ENCODE results near the gene TRAF3IP1.

The TRAF3IP1 gene

DNA sequence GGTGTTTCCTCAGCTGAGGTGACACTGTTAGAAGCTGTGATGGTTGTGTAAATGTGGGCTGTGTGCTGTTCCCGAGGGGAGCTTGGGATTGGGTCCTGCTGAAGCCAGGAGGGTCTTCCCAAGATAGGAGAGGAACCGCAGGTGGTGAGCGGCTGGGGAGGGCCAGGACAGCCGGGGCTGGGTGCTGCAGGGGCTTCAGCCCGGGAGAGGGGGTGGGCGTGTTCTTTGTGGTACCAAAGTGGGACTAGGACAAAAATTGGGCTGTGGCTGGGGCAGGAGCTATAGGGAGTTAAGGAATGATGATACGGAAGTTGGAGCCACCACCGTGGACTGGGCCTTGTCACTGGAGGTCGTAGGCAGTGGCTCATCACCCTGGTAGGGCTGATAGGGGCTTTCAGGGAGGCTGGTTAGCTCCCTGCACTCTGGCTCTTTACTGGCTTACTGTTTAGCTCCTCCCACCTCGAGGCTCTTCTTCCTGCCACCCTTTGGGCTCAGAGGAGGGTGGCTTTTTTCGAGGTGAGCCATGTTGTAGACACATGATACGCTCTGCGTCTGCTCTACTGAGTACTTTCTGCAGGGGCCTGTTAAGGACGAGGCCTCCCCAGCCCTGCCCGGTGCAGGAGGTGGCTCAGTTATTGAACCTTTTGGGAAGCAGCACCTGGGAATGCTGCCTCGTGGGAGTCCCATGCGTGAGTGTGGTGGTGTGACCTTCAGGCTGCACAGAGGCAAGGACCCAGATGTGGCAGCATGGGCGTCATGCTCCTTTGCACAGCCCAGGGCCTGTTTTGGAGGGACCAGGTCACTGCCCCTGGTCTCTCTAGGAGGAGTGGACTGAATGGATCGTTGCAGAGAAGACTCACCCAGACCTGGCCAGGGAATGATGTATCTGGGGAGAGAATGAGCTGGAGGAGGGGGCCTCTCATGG lies 128.0 kb downstream of the TRAF3IP1 start:
- no peak for DNase-seq (ENCODE audit: low read depth in 2 of 2)

GRCh38 chr2:238449241-238449640 lies 128.9 kb downstream of the TRAF3IP1 start:
- no peak for DNase-seq (ENCODE audit: low read depth in 2 of 2)

DNA sequence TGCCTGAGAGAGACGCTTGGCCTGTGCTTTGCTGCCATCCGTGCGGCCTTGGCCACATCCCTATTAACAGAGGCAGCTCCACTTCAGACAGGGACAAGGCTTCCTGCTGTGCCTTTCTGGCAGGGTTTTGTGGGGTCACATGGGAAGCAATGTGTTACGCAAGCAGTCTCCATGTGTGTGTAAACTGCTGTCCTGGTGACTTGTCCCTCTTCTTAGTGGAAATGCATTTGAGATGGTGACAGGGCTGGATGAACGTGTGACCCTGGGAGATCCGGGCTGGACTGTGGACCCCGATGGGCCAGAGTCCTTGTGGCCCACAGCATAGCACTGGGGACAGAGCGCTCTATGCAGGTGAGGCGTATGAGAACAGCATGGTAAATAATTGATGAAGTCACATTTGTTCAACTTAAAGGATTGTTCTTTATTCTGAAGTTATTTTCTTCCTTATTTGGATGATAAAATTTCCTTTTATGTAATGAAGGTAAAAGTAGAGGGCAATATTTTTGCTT lies 129.6 kb downstream of the TRAF3IP1 start:
- no peak for DNase-seq (ENCODE audit: low read depth in 2 of 2)

DNA sequence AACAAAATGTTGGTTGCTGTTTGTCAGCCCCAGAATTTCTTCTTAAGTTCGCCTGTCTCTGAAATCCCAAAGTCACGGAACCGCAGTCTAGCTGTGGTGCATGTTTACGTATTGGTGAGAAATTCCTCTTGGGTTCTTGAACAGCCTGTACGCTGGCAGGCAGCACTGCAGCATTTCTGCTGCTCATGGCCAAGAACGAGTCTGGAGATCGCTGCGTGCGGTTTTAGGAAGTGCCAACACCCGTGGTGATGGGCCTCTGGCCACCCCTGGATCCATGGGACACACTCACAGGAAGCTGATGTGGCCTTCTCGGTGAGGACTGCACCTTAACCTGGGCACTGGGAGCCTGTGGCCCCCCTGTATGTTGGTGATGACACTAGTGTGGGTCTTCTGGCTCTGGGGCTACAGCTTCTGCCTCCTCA lies 130.1 kb downstream of the TRAF3IP1 start:
- DNase-seq (ENCODE audit: low read depth in 2 of 2), result no peak

Measured in stimulated activated CD8-positive, alpha-beta memory T cell treated with anti-CD3 and anti-CD28 coated beads, Interleukin-15, amount 100 ng/mL, for 4 hours (primary cell).